ENCODE data around the gene TUFM.

DNA sequence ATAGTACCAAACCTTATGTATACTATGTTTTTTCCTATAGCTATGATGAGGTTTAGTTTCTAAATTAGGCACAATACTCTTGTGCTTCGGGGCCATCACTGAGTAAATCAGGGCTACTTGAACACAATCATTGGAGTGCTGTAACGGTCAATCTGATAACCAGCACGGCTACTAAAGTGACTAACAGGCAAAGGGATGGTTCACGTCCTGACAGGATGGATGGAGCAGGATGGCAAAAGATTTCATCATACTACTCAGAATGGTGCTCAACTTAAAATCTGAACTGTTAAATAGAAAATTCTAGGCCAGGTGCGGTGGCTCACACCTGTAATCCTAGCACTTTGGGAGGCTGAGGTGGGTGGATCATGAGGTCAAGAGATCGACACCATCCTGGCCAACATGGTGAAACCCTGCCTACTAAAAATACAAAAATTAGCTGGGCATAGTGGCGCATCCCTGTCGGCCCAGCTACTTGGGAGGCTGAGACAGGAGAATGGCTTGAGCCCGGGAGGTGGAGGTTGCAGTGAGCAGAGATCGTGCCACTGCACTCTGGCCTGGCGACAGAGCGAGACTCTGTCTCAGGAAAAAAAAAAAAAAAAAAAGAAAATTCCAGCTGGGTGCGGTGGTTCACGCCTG, 7.0 kb downstream of the TUFM start:
- TF ChIP-seq REST (IDR thresholded peaks at IDR 0.05; ENCODE audit: unreplicated experiment) (no peak), ZNF114 (CRISPR knock-in tag; IDR thresholded peaks at IDR 0.05) (no peak), EZH2phosphoT487 (IDR thresholded peaks at IDR 0.05; ENCODE audit: unreplicated experiment) (no peak), POLR2AphosphoS5 (IDR thresholded peaks at IDR 0.05; ENCODE audit: low read depth) (no peak), EZH2 (IDR thresholded peaks at IDR 0.05; ENCODE audit: low read depth, unreplicated experiment) (no peak), NANOG (IDR thresholded peaks at IDR 0.05; ENCODE audit: borderline replicate concordance) (no peak)
- TF ChIP-seq, protein P1, sequence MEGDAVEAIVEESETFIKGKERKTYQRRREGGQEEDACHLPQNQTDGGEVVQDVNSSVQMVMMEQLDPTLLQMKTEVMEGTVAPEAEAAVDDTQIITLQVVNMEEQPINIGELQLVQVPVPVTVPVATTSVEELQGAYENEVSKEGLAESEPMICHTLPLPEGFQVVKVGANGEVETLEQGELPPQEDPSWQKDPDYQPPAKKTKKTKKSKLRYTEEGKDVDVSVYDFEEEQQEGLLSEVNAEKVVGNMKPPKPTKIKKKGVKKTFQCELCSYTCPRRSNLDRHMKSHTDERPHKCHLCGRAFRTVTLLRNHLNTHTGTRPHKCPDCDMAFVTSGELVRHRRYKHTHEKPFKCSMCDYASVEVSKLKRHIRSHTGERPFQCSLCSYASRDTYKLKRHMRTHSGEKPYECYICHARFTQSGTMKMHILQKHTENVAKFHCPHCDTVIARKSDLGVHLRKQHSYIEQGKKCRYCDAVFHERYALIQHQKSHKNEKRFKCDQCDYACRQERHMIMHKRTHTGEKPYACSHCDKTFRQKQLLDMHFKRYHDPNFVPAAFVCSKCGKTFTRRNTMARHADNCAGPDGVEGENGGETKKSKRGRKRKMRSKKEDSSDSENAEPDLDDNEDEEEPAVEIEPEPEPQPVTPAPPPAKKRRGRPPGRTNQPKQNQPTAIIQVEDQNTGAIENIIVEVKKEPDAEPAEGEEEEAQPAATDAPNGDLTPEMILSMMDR (conservative IDR thresholded peaks at IDR 0.05; ENCODE audit: low read depth in 2 of 2): no peak
- TF ChIP-seq, protein P2, sequence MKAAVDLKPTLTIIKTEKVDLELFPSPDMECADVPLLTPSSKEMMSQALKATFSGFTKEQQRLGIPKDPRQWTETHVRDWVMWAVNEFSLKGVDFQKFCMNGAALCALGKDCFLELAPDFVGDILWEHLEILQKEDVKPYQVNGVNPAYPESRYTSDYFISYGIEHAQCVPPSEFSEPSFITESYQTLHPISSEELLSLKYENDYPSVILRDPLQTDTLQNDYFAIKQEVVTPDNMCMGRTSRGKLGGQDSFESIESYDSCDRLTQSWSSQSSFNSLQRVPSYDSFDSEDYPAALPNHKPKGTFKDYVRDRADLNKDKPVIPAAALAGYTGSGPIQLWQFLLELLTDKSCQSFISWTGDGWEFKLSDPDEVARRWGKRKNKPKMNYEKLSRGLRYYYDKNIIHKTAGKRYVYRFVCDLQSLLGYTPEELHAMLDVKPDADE (IDR thresholded peaks at IDR 0.05): no peak
- TF ChIP-seq, protein P3, sequence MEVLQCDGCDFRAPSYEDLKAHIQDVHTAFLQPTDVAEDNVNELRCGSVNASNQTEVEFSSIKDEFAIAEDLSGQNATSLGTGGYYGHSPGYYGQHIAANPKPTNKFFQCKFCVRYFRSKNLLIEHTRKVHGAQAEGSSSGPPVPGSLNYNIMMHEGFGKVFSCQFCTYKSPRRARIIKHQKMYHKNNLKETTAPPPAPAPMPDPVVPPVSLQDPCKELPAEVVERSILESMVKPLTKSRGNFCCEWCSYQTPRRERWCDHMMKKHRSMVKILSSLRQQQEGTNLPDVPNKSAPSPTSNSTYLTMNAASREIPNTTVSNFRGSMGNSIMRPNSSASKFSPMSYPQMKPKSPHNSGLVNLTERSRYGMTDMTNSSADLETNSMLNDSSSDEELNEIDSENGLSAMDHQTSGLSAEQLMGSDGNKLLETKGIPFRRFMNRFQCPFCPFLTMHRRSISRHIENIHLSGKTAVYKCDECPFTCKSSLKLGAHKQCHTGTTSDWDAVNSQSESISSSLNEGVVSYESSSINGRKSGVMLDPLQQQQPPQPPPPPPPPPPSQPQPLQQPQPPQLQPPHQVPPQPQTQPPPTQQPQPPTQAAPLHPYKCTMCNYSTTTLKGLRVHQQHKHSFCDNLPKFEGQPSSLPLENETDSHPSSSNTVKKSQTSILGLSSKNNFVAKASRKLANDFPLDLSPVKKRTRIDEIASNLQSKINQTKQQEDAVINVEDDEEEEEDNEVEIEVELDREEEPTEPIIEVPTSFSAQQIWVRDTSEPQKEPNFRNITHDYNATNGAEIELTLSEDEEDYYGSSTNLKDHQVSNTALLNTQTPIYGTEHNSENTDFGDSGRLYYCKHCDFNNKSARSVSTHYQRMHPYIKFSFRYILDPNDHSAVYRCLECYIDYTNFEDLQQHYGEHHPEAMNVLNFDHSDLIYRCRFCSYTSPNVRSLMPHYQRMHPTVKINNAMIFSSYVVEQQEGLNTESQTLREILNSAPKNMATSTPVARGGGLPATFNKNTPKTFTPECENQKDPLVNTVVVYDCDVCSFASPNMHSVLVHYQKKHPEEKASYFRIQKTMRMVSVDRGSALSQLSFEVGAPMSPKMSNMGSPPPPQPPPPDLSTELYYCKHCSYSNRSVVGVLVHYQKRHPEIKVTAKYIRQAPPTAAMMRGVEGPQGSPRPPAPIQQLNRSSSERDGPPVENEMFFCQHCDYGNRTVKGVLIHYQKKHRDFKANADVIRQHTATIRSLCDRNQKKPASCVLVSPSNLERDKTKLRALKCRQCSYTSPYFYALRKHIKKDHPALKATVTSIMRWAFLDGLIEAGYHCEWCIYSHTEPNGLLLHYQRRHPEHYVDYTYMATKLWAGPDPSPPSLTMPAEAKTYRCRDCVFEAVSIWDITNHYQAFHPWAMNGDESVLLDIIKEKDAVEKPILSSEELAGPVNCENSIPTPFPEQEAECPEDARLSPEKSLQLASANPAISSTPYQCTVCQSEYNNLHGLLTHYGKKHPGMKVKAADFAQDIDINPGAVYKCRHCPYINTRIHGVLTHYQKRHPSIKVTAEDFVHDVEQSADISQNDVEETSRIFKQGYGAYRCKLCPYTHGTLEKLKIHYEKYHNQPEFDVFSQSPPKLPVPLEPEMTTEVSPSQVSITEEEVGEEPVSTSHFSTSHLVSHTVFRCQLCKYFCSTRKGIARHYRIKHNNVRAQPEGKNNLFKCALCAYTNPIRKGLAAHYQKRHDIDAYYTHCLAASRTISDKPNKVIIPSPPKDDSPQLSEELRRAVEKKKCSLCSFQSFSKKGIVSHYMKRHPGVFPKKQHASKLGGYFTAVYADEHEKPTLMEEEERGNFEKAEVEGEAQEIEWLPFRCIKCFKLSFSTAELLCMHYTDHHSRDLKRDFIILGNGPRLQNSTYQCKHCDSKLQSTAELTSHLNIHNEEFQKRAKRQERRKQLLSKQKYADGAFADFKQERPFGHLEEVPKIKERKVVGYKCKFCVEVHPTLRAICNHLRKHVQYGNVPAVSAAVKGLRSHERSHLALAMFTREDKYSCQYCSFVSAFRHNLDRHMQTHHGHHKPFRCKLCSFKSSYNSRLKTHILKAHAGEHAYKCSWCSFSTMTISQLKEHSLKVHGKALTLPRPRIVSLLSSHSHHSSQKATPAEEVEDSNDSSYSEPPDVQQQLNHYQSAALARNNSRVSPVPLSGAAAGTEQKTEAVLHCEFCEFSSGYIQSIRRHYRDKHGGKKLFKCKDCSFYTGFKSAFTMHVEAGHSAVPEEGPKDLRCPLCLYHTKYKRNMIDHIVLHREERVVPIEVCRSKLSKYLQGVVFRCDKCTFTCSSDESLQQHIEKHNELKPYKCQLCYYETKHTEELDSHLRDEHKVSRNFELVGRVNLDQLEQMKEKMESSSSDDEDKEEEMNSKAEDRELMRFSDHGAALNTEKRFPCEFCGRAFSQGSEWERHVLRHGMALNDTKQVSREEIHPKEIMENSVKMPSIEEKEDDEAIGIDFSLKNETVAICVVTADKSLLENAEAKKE (CRISPR knock-in tag; IDR thresholded peaks at IDR 0.05): no peak
